ENCODE measurements around the gene CEP41. TPM values are rescaled to one million over a fixed set of nuclear protein-coding genes. Genes with fewer than 3 reads are reported as not detected.

The CEP41 gene, protein sequence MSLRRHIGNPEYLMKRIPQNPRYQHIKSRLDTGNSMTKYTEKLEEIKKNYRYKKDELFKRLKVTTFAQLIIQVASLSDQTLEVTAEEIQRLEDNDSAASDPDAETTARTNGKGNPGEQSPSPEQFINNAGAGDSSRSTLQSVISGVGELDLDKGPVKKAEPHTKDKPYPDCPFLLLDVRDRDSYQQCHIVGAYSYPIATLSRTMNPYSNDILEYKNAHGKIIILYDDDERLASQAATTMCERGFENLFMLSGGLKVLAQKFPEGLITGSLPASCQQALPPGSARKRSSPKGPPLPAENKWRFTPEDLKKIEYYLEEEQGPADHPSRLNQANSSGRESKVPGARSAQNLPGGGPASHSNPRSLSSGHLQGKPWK
- 7.5 and 10.4 TPM in 2 replicates for total RNA-seq

DNA sequence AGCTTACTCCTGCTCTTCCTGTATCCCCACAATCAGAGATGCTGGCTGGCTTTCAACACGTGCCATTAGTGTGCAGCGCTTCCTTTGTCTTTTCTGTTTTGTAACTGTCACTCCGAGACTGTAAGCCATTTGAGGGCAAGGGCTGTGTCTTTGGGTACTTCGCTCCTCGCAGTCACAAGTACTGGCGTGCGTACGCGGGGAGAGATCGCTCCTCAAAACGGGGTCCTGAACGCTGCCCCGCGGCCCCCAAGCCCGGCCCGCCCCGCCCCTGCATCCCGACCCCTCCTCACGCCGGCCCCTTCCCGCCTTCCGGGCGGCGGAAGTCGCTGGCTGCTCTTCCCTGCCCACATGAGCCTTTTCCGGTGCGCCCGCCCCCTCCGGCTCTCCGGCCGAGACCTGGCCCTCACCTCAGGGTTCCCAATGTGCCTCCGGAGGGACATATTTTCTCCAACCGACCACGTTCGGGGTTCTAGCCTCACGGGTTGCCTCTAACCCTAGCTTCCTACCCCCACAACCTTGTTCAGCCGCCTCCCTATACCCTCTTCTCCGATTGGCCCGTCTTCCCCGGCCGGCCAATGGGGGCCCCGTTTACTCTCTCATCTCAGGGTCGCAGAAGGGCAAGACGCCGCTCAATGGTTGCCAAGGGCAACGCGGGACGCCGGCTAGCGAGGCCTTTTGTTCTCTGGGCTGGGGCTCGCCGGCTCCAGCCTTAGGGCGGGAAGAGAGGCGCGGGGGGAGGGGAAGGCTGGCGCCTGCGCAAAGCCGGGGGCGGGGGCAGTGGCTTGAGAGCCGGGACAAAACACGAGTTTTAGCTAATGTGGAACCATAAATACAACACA lies at the start of gene CEP41:
CEP41 (minus strand) TSS at position 490 of the 839 bp plus-strand sequence; CDS start at position 440, 50 bp downstream.

DNA sequence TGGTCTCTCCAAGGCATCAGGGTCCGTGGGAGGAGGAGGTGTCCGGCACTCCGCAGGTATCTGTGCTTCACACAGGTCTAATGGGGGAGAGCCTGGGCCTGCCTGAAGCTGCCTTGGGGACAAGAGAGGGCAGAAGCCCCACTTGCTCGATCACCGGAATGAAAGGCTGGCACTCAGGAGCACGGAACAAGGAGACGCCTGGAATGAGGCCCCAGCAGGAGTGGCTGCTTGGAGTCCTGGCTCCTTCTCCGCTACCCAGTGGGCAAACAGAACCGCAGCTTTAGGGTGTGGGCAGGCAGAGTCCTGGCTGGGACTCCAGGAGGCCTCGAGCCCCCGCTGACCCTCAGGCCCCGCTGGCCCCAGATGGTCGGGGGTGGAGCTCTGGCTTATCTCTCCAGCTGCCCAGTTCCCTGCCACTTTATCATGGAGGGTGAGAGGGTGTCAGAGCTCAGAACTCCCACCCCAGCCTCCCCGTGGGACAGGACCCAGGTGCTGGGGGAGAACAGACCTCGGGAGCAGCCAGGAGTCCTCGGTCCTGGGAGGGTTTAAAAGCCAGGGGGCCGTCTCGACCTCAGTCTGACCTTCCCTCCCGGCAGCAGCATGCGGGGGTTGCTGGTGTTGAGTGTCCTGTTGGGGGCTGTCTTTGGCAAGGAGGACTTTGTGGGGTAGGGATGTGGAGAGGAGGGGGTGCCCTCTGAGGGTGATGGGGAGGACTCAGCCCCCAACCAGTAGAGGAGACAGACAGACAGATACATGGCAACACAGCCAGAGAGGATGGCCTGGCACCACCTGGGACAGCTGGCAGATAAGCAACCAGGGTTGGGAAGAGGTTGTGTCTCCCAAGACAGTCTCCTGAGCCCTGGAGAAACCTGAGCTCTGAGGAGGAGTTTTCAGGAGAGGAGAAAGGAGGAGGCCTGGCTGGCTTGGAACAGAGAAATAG lies 60.6 kb downstream of the CEP41 start, which contains the start of gene CPA1:
CPA1 (plus strand) TSS at position 574 of the 940 bp plus-strand sequence; CDS start at position 601, 27 bp downstream.

DNA sequence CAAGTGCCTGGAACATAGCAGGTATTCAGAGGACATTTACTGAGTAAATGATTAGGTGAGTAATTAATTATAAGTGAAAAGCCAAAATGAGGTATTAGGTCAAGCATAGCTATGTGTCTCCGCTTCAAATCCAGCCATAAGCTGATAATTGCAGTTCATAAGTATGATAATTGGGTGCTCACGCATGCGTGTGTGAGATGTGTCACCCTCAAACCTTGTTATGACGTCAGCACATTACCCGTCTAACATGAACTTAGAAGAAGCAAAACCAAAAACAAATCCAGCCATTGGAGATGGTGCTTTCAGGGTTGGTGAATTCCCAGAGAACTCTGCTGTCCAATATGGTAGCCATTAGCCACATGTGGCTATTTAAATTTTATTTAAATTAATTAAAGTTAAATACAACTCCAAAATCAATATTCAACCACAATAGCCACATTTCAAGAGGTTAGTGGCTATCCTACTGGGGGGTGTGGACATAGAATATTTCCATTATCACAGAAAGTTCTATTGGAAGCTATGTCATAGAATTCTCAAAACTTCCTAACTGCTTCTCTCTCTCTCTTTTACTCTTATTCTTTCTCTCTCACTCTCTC lies 96.4 kb downstream of the CEP41 start, which contains the start of gene CPA5:
CPA5 (plus strand) TSS at position 546 of the 596 bp plus-strand sequence. CDS start 1,670 bp downstream, outside the sequence.

Other genes starting within 250 kb of the CEP41 start
- gene TMEM209, start 235.6 kb downstream of the CEP41 start, total RNA-seq, result 8.8 and 9.9 TPM in 2 replicates
- gene SSMEM1, start 233.2 kb downstream of the CEP41 start, total RNA-seq, result not detected in 2 replicates
- not detected in 2 replicates for gene CPA2, start 174.2 kb downstream of the CEP41 start, total RNA-seq
- 46.4 and 140 TPM in 2 replicates for gene CPA4, start 147.9 kb downstream of the CEP41 start, total RNA-seq
- 0.07 TPM in 1 of 2 replicates, not detected in the other for gene CPA5, start 96.2 kb downstream of the CEP41 start, total RNA-seq
- 0.39 and 0.40 TPM in 2 replicates for gene CPA1, start 60.5 kb downstream of the CEP41 start, total RNA-seq
- gene MEST, start 51.1 kb upstream of the CEP41 start, total RNA-seq, result 262 and 361 TPM in 2 replicates
- 35.3 and 35.6 TPM in 2 replicates for gene COPG2, start 227.7 kb upstream of the CEP41 start, total RNA-seq
- gene TSGA13, start 245.5 kb upstream of the CEP41 start, total RNA-seq, result not detected in 2 replicates